ENCODE data around the gene KLF18.
A peak's percentile ranks its signal among the peaks of the same experiment; 100 is the strongest.
"Not testable (repeated sequence)": the region's sequence is repeated elsewhere in the genome, so short reads cannot be mapped to it uniquely, and the experiment has no call there.

KLF18 gene

DNA sequence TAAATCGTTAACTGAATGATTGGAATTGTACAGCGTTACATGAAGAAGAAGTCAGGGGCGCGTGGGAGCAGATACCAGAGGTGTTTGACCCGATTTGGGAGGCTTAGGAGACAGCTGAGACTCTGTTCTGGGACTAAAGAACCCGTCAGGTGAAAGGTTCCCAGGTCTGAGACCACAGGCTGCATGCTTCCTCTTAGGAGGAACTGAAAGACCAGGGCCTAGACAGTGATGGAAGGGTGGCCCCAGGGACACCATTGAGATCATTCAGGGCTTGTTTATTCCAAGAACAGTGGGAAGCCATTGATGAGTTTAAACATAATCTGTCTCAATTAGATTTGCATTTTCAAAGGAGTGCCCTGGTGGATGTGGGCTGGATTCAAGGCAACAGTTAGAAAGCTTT lies 21.9 kb downstream of the KLF18 start:
- TF ChIP-seq YY1 (IDR thresholded peaks at IDR 0.05; ENCODE audit: insufficient read depth, insufficient read length) (no peak), ZNF274 (IDR thresholded peaks at IDR 0.05; ENCODE audit: low read depth, low read length) (no peak), SUZ12 (IDR thresholded peaks at IDR 0.05; ENCODE audit: extremely low read depth, insufficient read depth, insufficient read length) (no peak)
- Histone ChIP-seq H3K4me1 (ENCODE audit: insufficient read depth, insufficient read length) (peaks cover 4% of the 10 kb centered on the region), H3K27me3 (ENCODE audit: insufficient read depth, insufficient read length) (peaks cover 6% of the 10 kb centered on the region), H3K36me3 (ENCODE audit: insufficient read depth, insufficient read length, low read length) (no peaks in the 10 kb centered on the region), H3K9me3 (ENCODE audit: insufficient read depth, low read length) (no peaks in the 10 kb centered on the region), H3K4me3 (ENCODE audit: insufficient read length, low read depth) (no peak overlapping the region), H3K9ac (ENCODE audit: insufficient read length, low read depth) (no peak overlapping the region)
- peak; percentile 48 for DNase-seq (ENCODE audit: low read depth, low spot score)

DNA sequence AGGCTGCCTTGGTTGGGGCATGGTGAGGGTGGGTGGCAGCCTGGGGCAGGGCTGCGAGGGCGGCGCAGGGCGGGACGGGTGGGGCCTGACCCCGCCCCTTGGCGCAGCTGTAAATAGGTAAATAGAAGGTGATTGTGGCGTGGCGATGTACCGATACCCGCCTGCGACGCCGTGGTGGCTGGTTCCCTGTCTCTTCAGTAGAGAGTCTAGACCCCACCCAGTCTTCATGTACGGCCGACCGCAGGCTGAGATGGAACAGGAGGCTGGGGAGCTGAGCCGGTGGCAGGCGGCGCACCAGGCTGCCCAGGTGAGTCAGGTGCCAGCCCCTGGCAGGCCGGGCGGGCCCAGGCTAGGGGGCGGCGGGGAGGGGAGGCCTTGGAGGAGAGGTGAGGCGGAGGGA lies 22.7 kb downstream of the KLF18 start, which contains the start of gene KLF17:
Gene KLF17 (plus strand): TSS at position 140 of the 400 bp plus-strand sequence. CDS start 87 bp downstream, at position 227.
- peaks cover 7% of the 10 kb centered on the region for H3K4me1 ChIP-seq (ENCODE audit: insufficient read depth, insufficient read length)
- no peaks in the 10 kb centered on the region for H3K9me3 ChIP-seq (ENCODE audit: insufficient read depth, low read length)
- TF ChIP-seq SUZ12 (IDR thresholded peaks at IDR 0.05; ENCODE audit: extremely low read depth, insufficient read depth, insufficient read length) (no peak), ZNF274 (IDR thresholded peaks at IDR 0.05; ENCODE audit: low read depth, low read length) (no peak), YY1 (IDR thresholded peaks at IDR 0.05; ENCODE audit: insufficient read depth, insufficient read length) (no peak)
- H3K4me3 ChIP-seq (ENCODE audit: insufficient read length, low read depth): no peak within 1 kb of the TSS
- H3K27me3 ChIP-seq (ENCODE audit: insufficient read depth, insufficient read length): peaks cover 6% of the 10 kb centered on the region
- H3K9ac ChIP-seq (ENCODE audit: insufficient read length, low read depth): no peak within 1 kb of the TSS
- H3K36me3 ChIP-seq (ENCODE audit: insufficient read depth, insufficient read length, low read length): no peaks in the 10 kb centered on the region
- no peak for DNase-seq (ENCODE audit: low read depth, low spot score)

GRCh38 chr1:44117272-44117671 lies 24.2 kb downstream of the KLF18 start:
- H3K27me3 ChIP-seq (ENCODE audit: insufficient read depth, insufficient read length); DNase-seq (ENCODE audit: low read depth, low spot score); H3K9me3 ChIP-seq (ENCODE audit: insufficient read depth, low read length): not testable (repeated sequence)

DNA sequence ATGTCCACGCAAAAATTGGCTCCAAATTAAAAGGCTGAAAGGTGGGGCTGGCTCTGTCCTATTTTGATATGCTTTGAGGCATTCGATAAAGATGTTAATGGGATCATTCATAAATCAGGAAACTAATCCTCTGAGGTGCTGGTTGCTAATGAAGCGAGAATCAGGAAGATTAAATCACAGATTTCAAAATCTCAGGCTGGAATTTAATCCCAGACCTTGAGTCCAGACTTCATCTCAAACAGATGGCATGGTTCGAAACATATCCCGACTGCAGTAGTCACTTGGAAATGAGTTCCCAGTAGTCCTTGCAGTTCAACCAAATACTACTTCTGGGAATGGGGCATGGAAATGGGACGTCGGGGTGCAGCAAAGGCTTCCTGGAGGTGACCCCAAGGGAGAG lies 27.3 kb downstream of the KLF18 start:
- Histone ChIP-seq H3K27me3 (ENCODE audit: insufficient read depth, insufficient read length) (no peaks in the 10 kb centered on the region), H3K4me3 (ENCODE audit: insufficient read length, low read depth) (no peak overlapping the region), H3K36me3 (ENCODE audit: insufficient read depth, insufficient read length, low read length) (no peaks in the 10 kb centered on the region), H3K9me3 (ENCODE audit: insufficient read depth, low read length) (no peaks in the 10 kb centered on the region), H3K9ac (ENCODE audit: insufficient read length, low read depth) (no peak overlapping the region), H3K4me1 (ENCODE audit: insufficient read depth, insufficient read length) (peaks cover 4% of the 10 kb centered on the region)
- no peak for DNase-seq (ENCODE audit: low read depth, low spot score)
- TF ChIP-seq ZNF274 (IDR thresholded peaks at IDR 0.05; ENCODE audit: low read depth, low read length): no peak
- no peak for TF ChIP-seq YY1 (IDR thresholded peaks at IDR 0.05; ENCODE audit: insufficient read depth, insufficient read length)
- no peak for TF ChIP-seq SUZ12 (IDR thresholded peaks at IDR 0.05; ENCODE audit: extremely low read depth, insufficient read depth, insufficient read length)

More at GRCh38 chr1:44117272-44117671, 24.2 kb downstream of the KLF18 start:
- not testable (repeated sequence) for H3K4me1 ChIP-seq (ENCODE audit: insufficient read depth, insufficient read length); H3K4me3 ChIP-seq (ENCODE audit: insufficient read length, low read depth); H3K36me3 ChIP-seq (ENCODE audit: insufficient read depth, insufficient read length, low read length); H3K9ac ChIP-seq (ENCODE audit: insufficient read length, low read depth)

DNA sequence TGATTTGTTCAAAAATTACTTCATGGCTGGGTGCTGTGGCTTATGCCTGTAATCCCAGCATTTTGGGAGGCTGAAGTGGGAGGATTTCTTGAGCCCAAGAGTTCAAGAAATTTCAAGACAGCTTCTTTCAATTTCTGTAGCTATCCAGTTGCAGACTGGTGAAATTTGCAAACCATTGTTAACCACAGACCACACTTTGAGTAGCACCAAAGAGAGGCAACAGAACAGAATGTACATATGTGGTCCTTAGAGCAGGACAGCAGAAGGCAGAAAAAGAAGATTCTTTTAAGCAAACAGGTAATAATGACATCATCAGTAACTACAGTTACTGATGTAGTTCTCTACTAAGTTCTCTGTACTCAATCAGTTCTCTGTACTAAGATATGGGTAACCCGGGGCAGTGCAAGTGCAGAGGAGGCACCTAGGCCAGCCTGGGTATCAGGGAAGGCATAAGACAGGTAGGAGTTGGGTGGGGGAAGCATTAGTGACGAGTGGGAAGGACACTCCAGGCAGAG lies 28.3 kb downstream of the KLF18 start:
- Histone ChIP-seq H3K27me3 (ENCODE audit: insufficient read depth, insufficient read length) (no peaks in the 10 kb centered on the region), H3K9ac (ENCODE audit: insufficient read length, low read depth) (no peak overlapping the region), H3K36me3 (ENCODE audit: insufficient read depth, insufficient read length, low read length) (no peaks in the 10 kb centered on the region), H3K4me3 (ENCODE audit: insufficient read length, low read depth) (no peak overlapping the region), H3K9me3 (ENCODE audit: insufficient read depth, low read length) (no peaks in the 10 kb centered on the region), H3K4me1 (ENCODE audit: insufficient read depth, insufficient read length) (peaks cover 4% of the 10 kb centered on the region)
- no peak for TF ChIP-seq YY1 (IDR thresholded peaks at IDR 0.05; ENCODE audit: insufficient read depth, insufficient read length)
- TF ChIP-seq SUZ12 (IDR thresholded peaks at IDR 0.05; ENCODE audit: extremely low read depth, insufficient read depth, insufficient read length): no peak
- no peak for TF ChIP-seq ZNF274 (IDR thresholded peaks at IDR 0.05; ENCODE audit: low read depth, low read length)
- DNase-seq (ENCODE audit: low read depth, low spot score): no peak

- TF ChIP-seq SUZ12 (IDR thresholded peaks at IDR 0.05; ENCODE audit: extremely low read depth, insufficient read depth, insufficient read length) (no peak), YY1 (IDR thresholded peaks at IDR 0.05; ENCODE audit: insufficient read depth, insufficient read length) (no peak), ZNF274 (IDR thresholded peaks at IDR 0.05; ENCODE audit: low read depth, low read length) (no peak)
- Histone ChIP-seq H3K4me1 (ENCODE audit: insufficient read depth, insufficient read length) (peaks cover 4% of the 10 kb centered on the region), H3K36me3 (ENCODE audit: insufficient read depth, insufficient read length, low read length) (no peaks in the 10 kb centered on the region), H3K4me3 (ENCODE audit: insufficient read length, low read depth) (no peak overlapping the region), H3K9me3 (ENCODE audit: insufficient read depth, low read length) (no peaks in the 10 kb centered on the region), H3K9ac (ENCODE audit: insufficient read length, low read depth) (no peak overlapping the region), H3K27me3 (ENCODE audit: insufficient read depth, insufficient read length) (no peaks in the 10 kb centered on the region)
- DNase-seq (ENCODE audit: low read depth, low spot score): no peak
These were observed 28.9 kb downstream of the KLF18 start for GRCh38 chr1:44112486-44112885.

DNA sequence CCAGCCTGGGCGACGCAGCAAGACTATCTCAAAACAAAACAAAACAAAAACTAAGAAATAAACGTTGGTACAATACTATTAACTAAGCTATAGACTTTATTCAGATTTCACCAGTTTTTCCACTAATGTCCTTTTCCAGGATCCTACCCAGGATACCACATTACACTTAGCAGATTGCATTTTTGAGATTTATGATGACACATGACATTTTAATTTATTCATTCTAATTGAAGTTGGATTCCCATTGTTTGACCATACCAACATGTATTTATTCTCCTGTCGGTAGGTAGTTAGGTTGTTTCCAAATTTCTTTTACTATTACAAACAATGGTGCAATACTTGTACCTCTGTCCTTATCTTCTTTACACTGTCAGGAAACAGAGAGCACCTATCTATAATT lies 29.6 kb downstream of the KLF18 start:
- TF ChIP-seq SUZ12 (IDR thresholded peaks at IDR 0.05; ENCODE audit: extremely low read depth, insufficient read depth, insufficient read length) (no peak), ZNF274 (IDR thresholded peaks at IDR 0.05; ENCODE audit: low read depth, low read length) (no peak), YY1 (IDR thresholded peaks at IDR 0.05; ENCODE audit: insufficient read depth, insufficient read length) (no peak)
- Histone ChIP-seq H3K9me3 (ENCODE audit: insufficient read depth, low read length) (no peaks in the 10 kb centered on the region), H3K9ac (ENCODE audit: insufficient read length, low read depth) (no peak overlapping the region), H3K4me1 (ENCODE audit: insufficient read depth, insufficient read length) (peaks cover 4% of the 10 kb centered on the region), H3K36me3 (ENCODE audit: insufficient read depth, insufficient read length, low read length) (no peaks in the 10 kb centered on the region), H3K27me3 (ENCODE audit: insufficient read depth, insufficient read length) (no peaks in the 10 kb centered on the region), H3K4me3 (ENCODE audit: insufficient read length, low read depth) (no peak overlapping the region)
- no peak for DNase-seq (ENCODE audit: low read depth, low spot score)
